ENCODE results near the gene RABAC1. TPM values are rescaled to one million over a fixed set of nuclear protein-coding genes. Genes with fewer than 3 reads are reported as not detected.
"Not testable (repeated sequence)": the region's sequence is repeated elsewhere in the genome, so short reads cannot be mapped to it uniquely, and the experiment has no call there.

Gene RABAC1
- total and polyA plus RNA-seq, 9 of the 15 experiments (the other 6 are each of a cell fraction or from before 2014, with no cell fraction given) = 2.4 to 28.1 (median 9.3) TPM

GRCh38 chr19:41915021-41915775 lies 43.9 kb downstream of the RABAC1 start:
- ChIA-PET POLR2A (no interaction called here), CTCF (ENCODE audit: low intra/inter-chr PET ratio) (no interaction called here)
- FAIRE-seq (no peak), DNase-seq (ENCODE audit: extremely low read depth in 1 of 4, low spot score in 3 of 4) (no peak), ATAC-seq (no peak)
- H3K9me3 ChIP-seq (replicated peaks; ENCODE audit: control insufficient read depth, insufficient read depth, low read depth, low read length) = no peaks in the 10 kb centered on the region
- H3K27me3 ChIP-seq (ENCODE audit: control insufficient read depth in 2 of 2, insufficient read depth in 2 of 2, low read length in 2 of 2) = peaks cover 32 to 69% of the 10 kb centered on the region in 2 experiments
- no peak for TF ChIP-seq PTTG1 (tag; IDR thresholded peaks at IDR 0.05; ENCODE audit: low read depth)
- no peak for TF ChIP-seq HIVEP1 (CRISPR knock-in tag; IDR thresholded peaks at IDR 0.05)
- peak; percentile 89; the same call in 1 of the 2 replicates for TF ChIP-seq EZH2 (IDR thresholded peaks at IDR 0.05; ENCODE audit: borderline replicate concordance, low read depth, low read length)
- intact Hi-C loops (cut with micrococcal nuclease) (no loop called here), in situ Hi-C loops (cut with MboI) (no loop called here)
- peaks cover 29% of the 10 kb centered on the region; the same call in 1 of the 2 replicates for H4K20me1 ChIP-seq (replicated peaks; ENCODE audit: control insufficient read depth, insufficient read depth, low read length)
- BruUV-seq (replicated peaks) = no TSS peak
- H2AFZ ChIP-seq (ENCODE audit: low read depth, low read length) = no peak overlapping the region
- no peak overlapping the region for H3K4me3 ChIP-seq
- 4% methylated on average over 30 of the region's 38 CpGs for WGBS (ENCODE audit: insufficient coverage, low coverage, missing lambda C conversion rate)
- H3K27ac ChIP-seq (ENCODE audit: extremely low read depth, low read depth, low read length) = no peak overlapping the region
- H3K4me1 ChIP-seq (replicated peaks in 1 of 2; ENCODE audit: control insufficient read depth in 2 of 2, insufficient read depth in 2 of 2, low read length in 2 of 2) = peaks cover 0 to 26% of the 10 kb centered on the region in 2 experiments; a peak in 2 of 5 replicates
- no peaks in the 10 kb centered on the region for H3K36me3 ChIP-seq (ENCODE audit: control insufficient read depth, insufficient read depth, low read length)
- H3K9me1 ChIP-seq (ENCODE audit: control insufficient read depth, insufficient read depth, low read length) = no peaks in the 10 kb centered on the region
- H3K4me2 ChIP-seq (ENCODE audit: insufficient read depth, low read length) = no peak overlapping the region
- H3K9ac ChIP-seq (ENCODE audit: insufficient read depth in 1 of 2, low read depth in 2 of 2, low read length in 2 of 2) = no peak overlapping the region
- no peaks in the 10 kb centered on the region for H3K79me2 ChIP-seq (ENCODE audit: control insufficient read depth, insufficient read depth, low read length)

- H2AFZ ChIP-seq (ENCODE audit: low read depth, low read length); H3K4me2 ChIP-seq (ENCODE audit: insufficient read depth, low read length); FAIRE-seq; POLR2A ChIA-PET; H3K9ac ChIP-seq (ENCODE audit: insufficient read depth in 1 of 2, low read depth in 2 of 2, low read length in 2 of 2); CTCF ChIA-PET (ENCODE audit: low intra/inter-chr PET ratio); DNase-seq (ENCODE audit: extremely low read depth in 1 of 4, low spot score in 3 of 4); H3K4me3 ChIP-seq; H3K36me3 ChIP-seq (ENCODE audit: control insufficient read depth, insufficient read depth, low read length); BruUV-seq (replicated peaks); in situ Hi-C loops (cut with MboI); H3K9me3 ChIP-seq (replicated peaks; ENCODE audit: control insufficient read depth, insufficient read depth, low read depth, low read length); H3K27ac ChIP-seq (ENCODE audit: extremely low read depth, low read depth, low read length); H3K9me1 ChIP-seq (ENCODE audit: control insufficient read depth, insufficient read depth, low read length); H3K79me2 ChIP-seq (ENCODE audit: control insufficient read depth, insufficient read depth, low read length); intact Hi-C loops (cut with micrococcal nuclease); ATAC-seq: not testable (repeated sequence)
- Histone ChIP-seq H3K27me3 (ENCODE audit: control insufficient read depth in 2 of 2, insufficient read depth in 2 of 2, low read length in 2 of 2) (peaks cover 32 to 67% of the 10 kb centered on the region in 2 experiments), H3K4me1 (replicated peaks in 1 of 2; ENCODE audit: control insufficient read depth in 2 of 2, insufficient read depth in 2 of 2, low read length in 2 of 2) (peaks cover 0 to 26% of the 10 kb centered on the region in 2 experiments; a peak in 2 of 5 replicates), H4K20me1 (replicated peaks; ENCODE audit: control insufficient read depth, insufficient read depth, low read length) (peaks cover 29% of the 10 kb centered on the region; the same call in 1 of the 2 replicates)
- no CpG with 5 or more reads among the region's 5 CpGs for WGBS (ENCODE audit: insufficient coverage, low coverage, missing lambda C conversion rate)
Measured at GRCh38 chr19:41914424-41914834, 44.7 kb downstream of the RABAC1 start.
